Activated T-cell treated with anti-CD3 and anti-CD28 coated beads, Interleukin-2, amount 50 U/mL, for 24 hours (primary cell): ENCODE data around the gene RBM47.
"Not testable (repeated sequence)": the region's sequence is repeated elsewhere in the genome, so short reads cannot be mapped to it uniquely, and the experiment has no call there.

ENCODE experiments used
- DNase-seq: peaks from one replicate; pipeline ENCODE4 v3.0.0-alpha.2; 2020
- H3K27ac Mint-ChIP-seq: 2 replicates; pipeline ENCODE4 v1.8.0; 2020; ENCODE audit warnings: mild to moderate bottlenecking, mixed read lengths
- H3K27me3 Mint-ChIP-seq: 2 replicates; pipeline ENCODE4 v1.8.0; 2020; ENCODE audit warnings: mixed read lengths
- H3K36me3 Mint-ChIP-seq: 2 replicates; pipeline ENCODE4 v1.8.0; 2020; ENCODE audit warnings: low read depth, mixed read lengths
- H3K4me1 Mint-ChIP-seq: 2 replicates; pipeline ENCODE4 v1.8.0; 2020; ENCODE audit warnings: low read depth, mixed read lengths
- H3K4me3 Mint-ChIP-seq: 2 replicates; pipeline ENCODE4 v1.8.0; 2020; ENCODE audit warnings: mild to moderate bottlenecking, moderate library complexity, mixed read lengths
- H3K9me3 Mint-ChIP-seq: 2 replicates; pipeline ENCODE4 v1.8.0; 2020; ENCODE audit warnings: mixed read lengths

The RBM47 gene

GRCh38 chr4:40632080-40632479, 2.4 kb upstream of the RBM47 start:
- H3K27me3 Mint-ChIP-seq: peaks cover 39% of the 10 kb centered on the region
- H3K9me3 Mint-ChIP-seq: no peaks in the 10 kb centered on the region
- DNase-seq: no peak
- H3K4me1 Mint-ChIP-seq: peaks cover 28% of the 10 kb centered on the region
- H3K36me3 Mint-ChIP-seq: no peaks in the 10 kb centered on the region
- no peak overlapping the region for H3K4me3 Mint-ChIP-seq
- no peak overlapping the region for H3K27ac Mint-ChIP-seq

- Mint-ChIP-seq H3K4me1 (peaks cover 42% of the 10 kb centered on the region), H3K9me3 (no peaks in the 10 kb centered on the region), H3K36me3 (no peaks in the 10 kb centered on the region), H3K27me3 (peaks cover 55% of the 10 kb centered on the region), H3K4me3 (peak overlapping the region; percentile 79), H3K27ac (peak overlapping the region; percentile 47)
- no peak for DNase-seq
Measured at GRCh38 chr4:40630335-40631021, 814 bp upstream of the RBM47 start.

- Mint-ChIP-seq H3K27ac (peak overlapping the region; percentile 13), H3K4me1 (peaks cover 42% of the 10 kb centered on the region), H3K27me3 (peaks cover 57% of the 10 kb centered on the region), H3K4me3 (peak overlapping the region; percentile 79), H3K9me3 (no peaks in the 10 kb centered on the region), H3K36me3 (no peaks in the 10 kb centered on the region)
- no peak for DNase-seq
Measured at GRCh38 chr4:40628888-40629287, 776 bp downstream of the RBM47 start.

- not testable (repeated sequence) for H3K9me3 Mint-ChIP-seq, H3K36me3 Mint-ChIP-seq, H3K27ac Mint-ChIP-seq, DNase-seq
- Mint-ChIP-seq H3K4me1 (peaks cover 42% of the 10 kb centered on the region), H3K27me3 (peaks cover 56% of the 10 kb centered on the region), H3K4me3 (peak overlapping the region; percentile 79)
Measured at GRCh38 chr4:40628407-40628806, 1.3 kb downstream of the RBM47 start.

GRCh38 chr4:40627540-40627939, 2.1 kb downstream of the RBM47 start:
- DNase-seq: no peak
- Mint-ChIP-seq H3K36me3 (no peaks in the 10 kb centered on the region), H3K4me1 (peaks cover 51% of the 10 kb centered on the region), H3K9me3 (no peaks in the 10 kb centered on the region), H3K27me3 (peaks cover 56% of the 10 kb centered on the region), H3K4me3 (no peak overlapping the region), H3K27ac (no peak overlapping the region)

- no peak for DNase-seq
- no peaks in the 10 kb centered on the region for H3K9me3 Mint-ChIP-seq
- peak overlapping the region; percentile 7 for H3K27ac Mint-ChIP-seq
- H3K36me3 Mint-ChIP-seq: no peaks in the 10 kb centered on the region
- H3K4me1 Mint-ChIP-seq: peaks cover 60% of the 10 kb centered on the region
- peaks cover 54% of the 10 kb centered on the region for H3K27me3 Mint-ChIP-seq
- H3K4me3 Mint-ChIP-seq: peak overlapping the region; percentile 32
Measured at GRCh38 chr4:40626183-40626990, 3.3 kb downstream of the RBM47 start.

- Mint-ChIP-seq H3K27me3 (peaks cover 35% of the 10 kb centered on the region), H3K36me3 (no peaks in the 10 kb centered on the region)
Measured at GRCh38 chr4:40623707-40624106, 6.0 kb downstream of the RBM47 start.

GRCh38 chr4:40622913-40623312, 6.8 kb downstream of the RBM47 start:
- H3K4me3 Mint-ChIP-seq: no peak overlapping the region
- no peaks in the 10 kb centered on the region for H3K9me3 Mint-ChIP-seq
- peaks cover 46% of the 10 kb centered on the region for H3K4me1 Mint-ChIP-seq
- H3K27ac Mint-ChIP-seq: no peak overlapping the region
- H3K36me3 Mint-ChIP-seq: no peaks in the 10 kb centered on the region
- peaks cover 30% of the 10 kb centered on the region for H3K27me3 Mint-ChIP-seq
- DNase-seq: no peak

More at GRCh38 chr4:40623707-40624106, 6.0 kb downstream of the RBM47 start:
- H3K27ac Mint-ChIP-seq: no peak overlapping the region
- no peak for DNase-seq
- peaks cover 50% of the 10 kb centered on the region for H3K4me1 Mint-ChIP-seq
- no peaks in the 10 kb centered on the region for H3K9me3 Mint-ChIP-seq
- no peak overlapping the region for H3K4me3 Mint-ChIP-seq

GRCh38 chr4:40621592-40622512, 7.8 kb downstream of the RBM47 start:
- Mint-ChIP-seq H3K4me3 (no peak overlapping the region), H3K9me3 (no peaks in the 10 kb centered on the region), H3K27ac (no peak overlapping the region), H3K4me1 (peaks cover 37% of the 10 kb centered on the region), H3K27me3 (peaks cover 21% of the 10 kb centered on the region), H3K36me3 (no peaks in the 10 kb centered on the region)
- DNase-seq: no peak

- H3K4me1 Mint-ChIP-seq: peaks cover 34% of the 10 kb centered on the region
- no peaks in the 10 kb centered on the region for H3K36me3 Mint-ChIP-seq
- no peak overlapping the region for H3K27ac Mint-ChIP-seq
- no peaks in the 10 kb centered on the region for H3K9me3 Mint-ChIP-seq
- H3K27me3 Mint-ChIP-seq: peaks cover 17% of the 10 kb centered on the region
- no peak overlapping the region for H3K4me3 Mint-ChIP-seq
- no peak for DNase-seq
Measured at GRCh38 chr4:40621229-40621591, 8.5 kb downstream of the RBM47 start.

GRCh38 chr4:40619600-40619999, 10.1 kb downstream of the RBM47 start:
- no peak overlapping the region for H3K27ac Mint-ChIP-seq
- peaks cover 7% of the 10 kb centered on the region for H3K27me3 Mint-ChIP-seq
- peaks cover 31% of the 10 kb centered on the region for H3K4me1 Mint-ChIP-seq
- no peak for DNase-seq
- no peaks in the 10 kb centered on the region for H3K36me3 Mint-ChIP-seq
- no peaks in the 10 kb centered on the region for H3K9me3 Mint-ChIP-seq
- no peak overlapping the region for H3K4me3 Mint-ChIP-seq

- Mint-ChIP-seq H3K4me3 (no peak overlapping the region), H3K27ac (no peak overlapping the region), H3K9me3 (no peaks in the 10 kb centered on the region), H3K27me3 (peaks cover 10% of the 10 kb centered on the region), H3K36me3 (no peaks in the 10 kb centered on the region), H3K4me1 (peaks cover 38% of the 10 kb centered on the region)
- no peak for DNase-seq
Measured at GRCh38 chr4:40617872-40618271, 11.8 kb downstream of the RBM47 start.

- no peak for DNase-seq
- Mint-ChIP-seq H3K9me3 (no peaks in the 10 kb centered on the region), H3K27ac (no peak overlapping the region)
Measured at GRCh38 chr4:40614031-40614430, 15.6 kb downstream of the RBM47 start.

GRCh38 chr4:40613456-40613855, 16.2 kb downstream of the RBM47 start:
- Mint-ChIP-seq H3K27me3 (peaks cover 7% of the 10 kb centered on the region), H3K4me1 (peaks cover 19% of the 10 kb centered on the region), H3K4me3 (no peak overlapping the region), H3K9me3 (no peaks in the 10 kb centered on the region), H3K27ac (no peak overlapping the region), H3K36me3 (no peaks in the 10 kb centered on the region)
- no peak for DNase-seq

More at GRCh38 chr4:40614031-40614430, 15.6 kb downstream of the RBM47 start:
- H3K27me3 Mint-ChIP-seq: peaks cover 10% of the 10 kb centered on the region
- H3K4me1 Mint-ChIP-seq: peaks cover 19% of the 10 kb centered on the region
- no peaks in the 10 kb centered on the region for H3K36me3 Mint-ChIP-seq
- H3K4me3 Mint-ChIP-seq: no peak overlapping the region
